ENCODE measurements around the gene RPP21. TPM values are rescaled to one million over a fixed set of nuclear protein-coding genes. Genes with fewer than 3 reads are reported as not detected.
"Not testable (repeated sequence)": the region's sequence is repeated elsewhere in the genome, so short reads cannot be mapped to it uniquely, and the experiment has no call there.

RPP21 gene
- total RNA-seq, 2 donors from 2014 or later = 46.6 to 54.1 TPM

GRCh38 chr6:30360139-30360538 is 15.2 kb downstream of the RPP21 start:
- no peak overlapping the region for H3K4me3 ChIP-seq
- no peak overlapping the region for H3K27ac ChIP-seq
- TF ChIP-seq CTCF (IDR thresholded peaks at IDR 0.05) = no peak
- no peaks in the 10 kb centered on the region for H3K36me3 ChIP-seq
- H3K27me3 ChIP-seq = peaks cover 7 to 10% of the 10 kb centered on the region in 2 donors
- peaks cover 0 to 7% of the 10 kb centered on the region in 2 donors for H3K4me1 ChIP-seq
- peaks cover 0 to 5% of the 10 kb centered on the region in 2 donors for H3K9me3 ChIP-seq
- DNase-seq (ENCODE audit: low spot score) = no peak

- H3K27me3 ChIP-seq = peaks cover 7 to 10% of the 10 kb centered on the region in 2 donors
- H3K27ac ChIP-seq = no peak overlapping the region
- H3K36me3 ChIP-seq = no peaks in the 10 kb centered on the region
- peaks cover 0 to 7% of the 10 kb centered on the region in 2 donors for H3K4me1 ChIP-seq
- peaks cover 0 to 5% of the 10 kb centered on the region in 2 donors for H3K9me3 ChIP-seq
- H3K4me3 ChIP-seq = no peak overlapping the region
- DNase-seq (ENCODE audit: low spot score) = no peak
- no peak for TF ChIP-seq CTCF (IDR thresholded peaks at IDR 0.05)
These were observed 16.7 kb downstream of the RPP21 start for GRCh38 chr6:30361661-30362060.

GRCh38 chr6:30363459-30363858 is 18.5 kb downstream of the RPP21 start:
- DNase-seq (ENCODE audit: low spot score) = no peak
- peaks cover 0 to 3% of the 10 kb centered on the region in 2 donors for H3K27me3 ChIP-seq
- no peak overlapping the region for H3K4me3 ChIP-seq
- no peaks in the 10 kb centered on the region for H3K4me1 ChIP-seq
- peaks cover 0 to 8% of the 10 kb centered on the region in 2 donors for H3K9me3 ChIP-seq
- TF ChIP-seq CTCF (IDR thresholded peaks at IDR 0.05) = no peak
- no peaks in the 10 kb centered on the region for H3K36me3 ChIP-seq
- H3K27ac ChIP-seq = no peak overlapping the region

GRCh38 chr6:30364591-30364990 is 19.6 kb downstream of the RPP21 start:
- Histone ChIP-seq H3K27ac (no peak overlapping the region), H3K36me3 (no peaks in the 10 kb centered on the region), H3K9me3 (peaks cover 0 to 8% of the 10 kb centered on the region in 2 donors), H3K4me1 (no peaks in the 10 kb centered on the region), H3K4me3 (no peak overlapping the region), H3K27me3 (peaks cover 0 to 3% of the 10 kb centered on the region in 2 donors)
- TF ChIP-seq CTCF (IDR thresholded peaks at IDR 0.05) = no peak
- no peak for DNase-seq (ENCODE audit: low spot score)

GRCh38 chr6:30369280-30369679 is 24.3 kb downstream of the RPP21 start:
- H3K9me3 ChIP-seq; H3K27ac ChIP-seq; H3K36me3 ChIP-seq; H3K27me3 ChIP-seq; H3K4me1 ChIP-seq; H3K4me3 ChIP-seq; DNase-seq (ENCODE audit: low spot score): not testable (repeated sequence)

GRCh38 chr6:30378290-30378937 is 33.5 kb downstream of the RPP21 start:
- H3K36me3 ChIP-seq = no peaks in the 10 kb centered on the region
- H3K4me3 ChIP-seq = no peak overlapping the region
- no peaks in the 10 kb centered on the region for H3K27me3 ChIP-seq
- TF ChIP-seq CTCF (IDR thresholded peaks at IDR 0.05) = no peak
- no peak overlapping the region for H3K27ac ChIP-seq
- no peaks in the 10 kb centered on the region for H3K4me1 ChIP-seq
- H3K9me3 ChIP-seq = no peaks in the 10 kb centered on the region
- no peak for DNase-seq (ENCODE audit: low spot score)
